Ishikawa (cell line): ENCODE measurements around the gene SYT1.

Experiments
- CEBPB ChIP-seq: IDR thresholded peaks from 2 replicates; pipeline ENCODE4 v1.6.1; 2012
- CREB1 ChIP-seq: IDR thresholded peaks from 2 replicates; pipeline ENCODE4 v1.6.1; 2012; ENCODE audit warnings: low read depth
- EP300 ChIP-seq: IDR thresholded peaks from 2 replicates; pipeline ENCODE4 v1.6.1; 2012; ENCODE audit warnings: borderline replicate concordance
- FOXM1 ChIP-seq: IDR thresholded peaks from 2 replicates; pipeline ENCODE4 v1.6.1; 2012; ENCODE audit warnings: low read depth, borderline replicate concordance
- MAX ChIP-seq: IDR thresholded peaks from 2 replicates; pipeline ENCODE4 v1.6.1; 2012
- RAD21 ChIP-seq: IDR thresholded peaks from 2 replicates; pipeline ENCODE4 v1.6.1; 2012; ENCODE audit warnings: low read depth
- REST ChIP-seq: IDR thresholded peaks from 2 replicates; pipeline ENCODE4 v1.6.1; 2012; ENCODE audit warnings: low read depth, mild to moderate bottlenecking
- TAF1 ChIP-seq: IDR thresholded peaks from 2 replicates; pipeline ENCODE4 v1.6.1; 2012; ENCODE audit warnings: low read depth, mild to moderate bottlenecking
- TCF12 ChIP-seq: IDR thresholded peaks from 2 replicates; pipeline ENCODE4 v1.6.1; 2012; ENCODE audit warnings: low read depth
- YY1 ChIP-seq: IDR thresholded peaks from 2 replicates; pipeline ENCODE4 v1.6.1; 2012; ENCODE audit warnings: low read depth
- TF ChIP-seq, protein P1 (sequence below): IDR thresholded peaks from 2 replicates; pipeline ENCODE4 v1.6.1; 2012

- TF ChIP-seq YY1 (no peak), TCF12 (no peak), TAF1 (no peak), MAX (no peak), EP300 (no peak), CREB1 (no peak), RAD21 (no peak), FOXM1 (no peak), CEBPB (no peak), REST (no peak)
- TF ChIP-seq, protein P1, sequence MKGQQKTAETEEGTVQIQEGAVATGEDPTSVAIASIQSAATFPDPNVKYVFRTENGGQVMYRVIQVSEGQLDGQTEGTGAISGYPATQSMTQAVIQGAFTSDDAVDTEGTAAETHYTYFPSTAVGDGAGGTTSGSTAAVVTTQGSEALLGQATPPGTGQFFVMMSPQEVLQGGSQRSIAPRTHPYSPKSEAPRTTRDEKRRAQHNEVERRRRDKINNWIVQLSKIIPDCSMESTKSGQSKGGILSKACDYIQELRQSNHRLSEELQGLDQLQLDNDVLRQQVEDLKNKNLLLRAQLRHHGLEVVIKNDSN = no peak
Observed at GRCh38 chr12:78820946-78821345, 43.6 kb upstream of the SYT1 start.
